OCI-LY1 (cell line): ENCODE data around the gene ELL.

Experiments
- EZH2 ChIP-seq: fragments of 200-600 bp; sonication (generic), shearing (Covaris generic); IDR thresholded peaks from 2 replicates; pipeline ENCODE4 v1.8.0; 2017; ENCODE audit warnings: borderline replicate concordance, mixed run types, mild to moderate bottlenecking, antibody characterized with exemption, low read length, moderate library complexity, mixed read lengths
- TF ChIP-seq, protein P1 (sequence below): fragments of 200-600 bp; sonication (generic), shearing (Covaris generic); IDR thresholded peaks from 2 replicates; pipeline ENCODE4 v1.5.1; 2017; ENCODE audit warnings: mild to moderate bottlenecking, antibody characterized with exemption, low read length, moderate library complexity, mixed read lengths

DNA sequence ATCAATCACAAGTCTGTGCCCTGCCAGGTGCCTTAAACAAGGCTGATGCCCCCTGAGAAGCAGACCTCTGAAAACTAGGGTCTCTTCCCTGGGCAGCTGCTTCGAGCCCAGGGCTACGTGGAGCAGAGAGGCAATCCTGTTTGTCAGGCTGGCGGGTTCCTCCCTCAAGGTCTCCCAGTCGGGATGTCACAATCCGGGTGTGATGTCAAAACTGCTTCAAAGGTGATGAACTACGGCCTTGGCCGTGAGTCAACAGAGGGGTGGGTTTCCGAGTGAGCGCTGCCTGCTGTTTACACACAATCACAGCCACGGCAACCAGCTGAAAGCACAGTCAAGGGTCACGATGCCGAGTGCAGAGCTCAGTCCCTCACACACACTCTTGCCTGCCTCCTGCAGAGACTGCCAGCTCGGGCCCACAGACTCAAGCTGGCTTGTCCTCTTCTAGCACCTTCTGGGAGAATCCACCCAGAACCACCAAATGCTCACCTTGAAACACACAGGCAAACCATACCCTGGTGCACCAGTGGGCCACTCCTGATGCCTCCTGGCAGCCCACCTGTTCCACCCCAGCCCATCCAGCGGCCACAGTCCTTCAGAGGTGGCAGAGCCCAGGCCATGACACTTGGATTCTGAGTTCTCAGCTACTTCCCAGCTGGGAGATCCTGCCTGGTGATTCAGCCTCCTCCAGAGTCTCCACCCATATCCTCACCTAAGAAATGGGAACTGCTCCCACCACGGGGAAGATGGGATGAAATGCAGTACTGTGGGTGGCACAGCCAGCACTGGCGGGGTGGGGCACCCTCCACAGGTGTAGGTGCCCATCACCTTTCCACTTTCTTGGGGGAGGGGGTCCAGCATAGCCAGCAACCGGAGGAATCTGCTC is 6.8 kb downstream of the ELL start:
- TF ChIP-seq, protein P1, sequence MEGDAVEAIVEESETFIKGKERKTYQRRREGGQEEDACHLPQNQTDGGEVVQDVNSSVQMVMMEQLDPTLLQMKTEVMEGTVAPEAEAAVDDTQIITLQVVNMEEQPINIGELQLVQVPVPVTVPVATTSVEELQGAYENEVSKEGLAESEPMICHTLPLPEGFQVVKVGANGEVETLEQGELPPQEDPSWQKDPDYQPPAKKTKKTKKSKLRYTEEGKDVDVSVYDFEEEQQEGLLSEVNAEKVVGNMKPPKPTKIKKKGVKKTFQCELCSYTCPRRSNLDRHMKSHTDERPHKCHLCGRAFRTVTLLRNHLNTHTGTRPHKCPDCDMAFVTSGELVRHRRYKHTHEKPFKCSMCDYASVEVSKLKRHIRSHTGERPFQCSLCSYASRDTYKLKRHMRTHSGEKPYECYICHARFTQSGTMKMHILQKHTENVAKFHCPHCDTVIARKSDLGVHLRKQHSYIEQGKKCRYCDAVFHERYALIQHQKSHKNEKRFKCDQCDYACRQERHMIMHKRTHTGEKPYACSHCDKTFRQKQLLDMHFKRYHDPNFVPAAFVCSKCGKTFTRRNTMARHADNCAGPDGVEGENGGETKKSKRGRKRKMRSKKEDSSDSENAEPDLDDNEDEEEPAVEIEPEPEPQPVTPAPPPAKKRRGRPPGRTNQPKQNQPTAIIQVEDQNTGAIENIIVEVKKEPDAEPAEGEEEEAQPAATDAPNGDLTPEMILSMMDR = no peak
- no peak for TF ChIP-seq EZH2
